HepG2 (cell line): ENCODE measurements around the gene VWCE. TPM values are rescaled to one million over a fixed set of nuclear protein-coding genes. Genes with fewer than 3 reads are reported as not detected.

Source experiments
- BHLHE40 ChIP-seq: IDR thresholded peaks from 2 replicates; pipeline ENCODE4 v1.6.1; 2011; ENCODE audit warnings: low read length, improper control_type of control experiment
- BRD4 ChIP-seq: sonication (generic); formaldehyde crosslinking; IDR thresholded peaks from 2 replicates; pipeline ENCODE4 v1.4.0; 2020; ENCODE audit warnings: missing genetic modification reagents
- ESRRA ChIP-seq: sonication (generic); formaldehyde crosslinking; IDR thresholded peaks from 2 replicates; pipeline ENCODE4 v1.5.1; 2020; ENCODE audit warnings: mild to moderate bottlenecking, low read depth, missing genetic modification reagents
- FOXO1 ChIP-seq: sonication (generic); formaldehyde crosslinking; IDR thresholded peaks from 2 replicates; pipeline ENCODE4 v1.4.0; 2020; ENCODE audit warnings: missing genetic modification reagents
- FOXP4 ChIP-seq: sonication (generic); formaldehyde crosslinking; IDR thresholded peaks from 2 replicates; pipeline ENCODE4 v1.4.0; 2020; ENCODE audit warnings: missing genetic modification reagents
- HMGXB3 ChIP-seq: sonication (generic); formaldehyde crosslinking; IDR thresholded peaks from 2 replicates; pipeline ENCODE4 v1.4.0; 2020; ENCODE audit warnings: missing genetic modification reagents, borderline replicate concordance
- HNF1B ChIP-seq: sonication (generic); formaldehyde crosslinking; IDR thresholded peaks from 2 replicates; pipeline ENCODE4 v1.5.1; 2020; ENCODE audit warnings: mild to moderate bottlenecking, moderate library complexity, missing genetic modification reagents
- REPIN1 ChIP-seq: sonication (generic); formaldehyde crosslinking; IDR thresholded peaks from 2 replicates; pipeline ENCODE4 v1.8.0; 2022; ENCODE audit warnings: missing genetic modification reagents, low read depth, mild to moderate bottlenecking, borderline replicate concordance
- RXRB ChIP-seq: IDR thresholded peaks from 2 replicates; pipeline ENCODE4 v1.6.1; 2016; ENCODE audit warnings: borderline replicate concordance, missing genetic modification reagents, missing compliant biosample characterization
- SIN3B ChIP-seq: fragments of 150-350 bp; IDR thresholded peaks from 2 replicates; pipeline ENCODE4 v1.6.1; 2014; ENCODE audit warnings: low read length
- SRY ChIP-seq: sonication (generic); formaldehyde crosslinking; IDR thresholded peaks from 2 replicates; pipeline ENCODE4 v1.8.0; 2022; ENCODE audit warnings: mild to moderate bottlenecking, missing genetic modification reagents
- TBX3 ChIP-seq: fragments of 450-650 bp; IDR thresholded peaks from 2 replicates; pipeline ENCODE4 v1.6.1; 2017; ENCODE audit warnings: antibody characterized with exemption, mild to moderate bottlenecking, inconsistent platforms, borderline replicate concordance
- ZFX ChIP-seq: sonication (generic); formaldehyde crosslinking; IDR thresholded peaks from 2 replicates; pipeline ENCODE4 v1.4.0; 2020; ENCODE audit warnings: mild to moderate bottlenecking, low read depth, missing genetic modification reagents, moderate library complexity
- ZNF512B ChIP-seq: sonication (generic); formaldehyde crosslinking; IDR thresholded peaks from 2 replicates; pipeline ENCODE4 v1.5.1; 2020; ENCODE audit warnings: missing genetic modification reagents, mild to moderate bottlenecking, borderline replicate concordance
- ZNF549 ChIP-seq: sonication (generic); formaldehyde crosslinking; IDR thresholded peaks from 2 replicates; pipeline ENCODE4 v1.5.0; 2020; ENCODE audit warnings: missing genetic modification reagents
- ZNF556 ChIP-seq: sonication (generic); formaldehyde crosslinking; IDR thresholded peaks from 2 replicates; pipeline ENCODE4 v1.4.0; 2020; ENCODE audit warnings: mild to moderate bottlenecking, missing genetic modification reagents, borderline replicate concordance
- ZNF563 ChIP-seq: sonication (generic); formaldehyde crosslinking; IDR thresholded peaks from 2 replicates; pipeline ENCODE4 v1.8.0; 2022; ENCODE audit warnings: mild to moderate bottlenecking, moderate library complexity, missing genetic modification reagents
- polyA plus RNA-seq, 8 experiments: library from polyadenylated mRNA; depleted of rRNA in 3 of 8; stranded (reverse) in 7 of 8; unstranded in 1 of 8; fragments of >200 nt; fragmentation: Illumina TruSeq in 4 of 8; extraction: Trizol in 4 of 8; gene quantifications; 2 replicates each; pipeline versions ENCODE4 v1.2.1 to v1.2.3, GENCODE V29; 2011 to 2016; ENCODE audit warnings: low read depth in 4 of 8, missing spikeins in 1 of 8, mixed read lengths in 1 of 8; ENCODE audit not compliant: insufficient read depth in 1 of 8
- total RNA-seq, 5 experiments: library from RNA; depleted of rRNA; stranded (reverse); fragments of >200 nt; fragmentation: Illumina TruSeq; extraction: Trizol; gene quantifications; 2 replicates each; pipeline ENCODE4 v1.2.3, GENCODE V29; 2016; ENCODE audit warnings: low read depth in 1 of 5

The VWCE gene
- total and polyA plus RNA-seq, 2 of the 13 experiments (the other 11 are each of a cell fraction or from before 2014, with no cell fraction given): 27.6 to 58.3 TPM

GRCh38 chr11:61334434-61335354, 39.6 kb upstream of the VWCE start (continued):
- TF ChIP-seq TBX3: peak; percentile 59; the same call in 1 of the 2 replicates
- TF ChIP-seq HNF1B (CRISPR knock-in tag): peak; percentile 63
- 0 out of 2 replicates have a peak, but pooled peaks have one; percentile 23 for TF ChIP-seq FOXP4 (CRISPR knock-in tag)
- TF ChIP-seq BHLHE40: peak; percentile 37; the same call in 1 of the 2 replicates
- TF ChIP-seq RXRB (CRISPR knock-in tag): peak; percentile 60; the same call in 1 of the 2 replicates
- TF ChIP-seq ESRRA (CRISPR knock-in tag): 0 out of 2 replicates have a peak, but pooled peaks have one; percentile 25
- peak; percentile 80; the same call in 1 of the 2 replicates for TF ChIP-seq ZNF556 (CRISPR knock-in tag)
- peak; percentile 22; the same call in 1 of the 2 replicates for TF ChIP-seq ZNF512B (CRISPR knock-in tag)
- peak; percentile 49 for TF ChIP-seq BRD4 (CRISPR knock-in tag)
- no peak for TF ChIP-seq SIN3B
- TF ChIP-seq FOXO1: peak; percentile 72
- TF ChIP-seq ZNF549 (CRISPR knock-in tag): no peak
- no peak; the same call in 1 of the 2 replicates for TF ChIP-seq REPIN1
- TF ChIP-seq ZNF563 (CRISPR knock-in tag): 0 out of 2 replicates have a peak, but pooled peaks have one; percentile 26
- TF ChIP-seq ZFX: peak; percentile 76
- TF ChIP-seq SRY: peak; percentile 78
- 0 out of 2 replicates have a peak, but pooled peaks have one; percentile 42 for TF ChIP-seq HMGXB3 (CRISPR knock-in tag)
